Measurements from ENCODE around the gene HSD11B1.

HSD11B1 gene

GRCh38 chr1:209715314-209715713 is 10.7 kb downstream of the HSD11B1 start:
- no peak overlapping the region for H3K9ac ChIP-seq (ENCODE audit: low read depth, low read length)
- H3K27ac ChIP-seq (ENCODE audit: low read length) = no peak overlapping the region
- H3K36me3 ChIP-seq (ENCODE audit: insufficient read depth, low read depth, low read length) = no peaks in the 10 kb centered on the region
- no peaks in the 10 kb centered on the region for H3K4me1 ChIP-seq (ENCODE audit: insufficient read depth, low read length)
- no peaks in the 10 kb centered on the region for H3K27me3 ChIP-seq (ENCODE audit: insufficient read depth, low read length)
- H3K4me3 ChIP-seq (ENCODE audit: low read length) = no peak overlapping the region
- H3K9me3 ChIP-seq (ENCODE audit: insufficient read depth, low read depth, low read length) = no peaks in the 10 kb centered on the region

- Histone ChIP-seq H3K9ac (ENCODE audit: low read depth, low read length) (no peak overlapping the region), H3K4me3 (ENCODE audit: low read length) (no peak overlapping the region), H3K36me3 (ENCODE audit: insufficient read depth, low read depth, low read length) (no peaks in the 10 kb centered on the region), H3K4me1 (ENCODE audit: insufficient read depth, low read length) (no peaks in the 10 kb centered on the region), H3K27ac (ENCODE audit: low read length) (no peak overlapping the region), H3K9me3 (ENCODE audit: insufficient read depth, low read depth, low read length) (no peaks in the 10 kb centered on the region), H3K27me3 (ENCODE audit: insufficient read depth, low read length) (no peaks in the 10 kb centered on the region)
Measured at GRCh38 chr1:209717818-209718217, 13.2 kb downstream of the HSD11B1 start.

GRCh38 chr1:209720326-209720725 is 15.7 kb downstream of the HSD11B1 start:
- Histone ChIP-seq H3K27ac (ENCODE audit: low read length) (no peak overlapping the region), H3K36me3 (ENCODE audit: insufficient read depth, low read depth, low read length) (no peaks in the 10 kb centered on the region), H3K4me3 (ENCODE audit: low read length) (no peak overlapping the region), H3K9ac (ENCODE audit: low read depth, low read length) (no peak overlapping the region), H3K27me3 (ENCODE audit: insufficient read depth, low read length) (no peaks in the 10 kb centered on the region), H3K4me1 (ENCODE audit: insufficient read depth, low read length) (no peaks in the 10 kb centered on the region), H3K9me3 (ENCODE audit: insufficient read depth, low read depth, low read length) (no peaks in the 10 kb centered on the region)

- Histone ChIP-seq H3K27me3 (ENCODE audit: insufficient read depth, low read length) (no peaks in the 10 kb centered on the region), H3K9ac (ENCODE audit: low read depth, low read length) (no peak overlapping the region), H3K9me3 (ENCODE audit: insufficient read depth, low read depth, low read length) (no peaks in the 10 kb centered on the region), H3K27ac (ENCODE audit: low read length) (no peak overlapping the region), H3K36me3 (ENCODE audit: insufficient read depth, low read depth, low read length) (no peaks in the 10 kb centered on the region), H3K4me1 (ENCODE audit: insufficient read depth, low read length) (no peaks in the 10 kb centered on the region), H3K4me3 (ENCODE audit: low read length) (no peak overlapping the region)
Measured at GRCh38 chr1:209720826-209721225, 16.2 kb downstream of the HSD11B1 start.

GRCh38 chr1:209721323-209721722 is 16.7 kb downstream of the HSD11B1 start:
- Histone ChIP-seq H3K36me3 (ENCODE audit: insufficient read depth, low read depth, low read length) (no peaks in the 10 kb centered on the region), H3K9me3 (ENCODE audit: insufficient read depth, low read depth, low read length) (no peaks in the 10 kb centered on the region), H3K4me3 (ENCODE audit: low read length) (no peak overlapping the region), H3K27me3 (ENCODE audit: insufficient read depth, low read length) (no peaks in the 10 kb centered on the region), H3K27ac (ENCODE audit: low read length) (no peak overlapping the region), H3K4me1 (ENCODE audit: insufficient read depth, low read length) (no peaks in the 10 kb centered on the region), H3K9ac (ENCODE audit: low read depth, low read length) (no peak overlapping the region)

GRCh38 chr1:209723265-209723664 is 18.6 kb downstream of the HSD11B1 start:
- no peaks in the 10 kb centered on the region for H3K27me3 ChIP-seq (ENCODE audit: insufficient read depth, low read length)
- no peaks in the 10 kb centered on the region for H3K9me3 ChIP-seq (ENCODE audit: insufficient read depth, low read depth, low read length)
- H3K9ac ChIP-seq (ENCODE audit: low read depth, low read length) = no peak overlapping the region
- H3K4me3 ChIP-seq (ENCODE audit: low read length) = no peak overlapping the region
- no peaks in the 10 kb centered on the region for H3K36me3 ChIP-seq (ENCODE audit: insufficient read depth, low read depth, low read length)
- no peak overlapping the region for H3K27ac ChIP-seq (ENCODE audit: low read length)
- no peaks in the 10 kb centered on the region for H3K4me1 ChIP-seq (ENCODE audit: insufficient read depth, low read length)

GRCh38 chr1:209723756-209724693 is 19.4 kb downstream of the HSD11B1 start:
- no peaks in the 10 kb centered on the region for H3K36me3 ChIP-seq (ENCODE audit: insufficient read depth, low read depth, low read length)
- H3K27me3 ChIP-seq (ENCODE audit: insufficient read depth, low read length) = no peaks in the 10 kb centered on the region
- H3K4me1 ChIP-seq (ENCODE audit: insufficient read depth, low read length) = no peaks in the 10 kb centered on the region
- H3K9ac ChIP-seq (ENCODE audit: low read depth, low read length) = no peak overlapping the region
- H3K4me3 ChIP-seq (ENCODE audit: low read length) = no peak overlapping the region
- no peaks in the 10 kb centered on the region for H3K9me3 ChIP-seq (ENCODE audit: insufficient read depth, low read depth, low read length)
- no peak overlapping the region for H3K27ac ChIP-seq (ENCODE audit: low read length)

- Histone ChIP-seq H3K4me3 (ENCODE audit: low read length) (no peak overlapping the region), H3K4me1 (ENCODE audit: insufficient read depth, low read length) (no peaks in the 10 kb centered on the region), H3K27me3 (ENCODE audit: insufficient read depth, low read length) (no peaks in the 10 kb centered on the region), H3K36me3 (ENCODE audit: insufficient read depth, low read depth, low read length) (no peaks in the 10 kb centered on the region), H3K27ac (ENCODE audit: low read length) (no peak overlapping the region), H3K9ac (ENCODE audit: low read depth, low read length) (no peak overlapping the region), H3K9me3 (ENCODE audit: insufficient read depth, low read depth, low read length) (no peaks in the 10 kb centered on the region)
Measured at GRCh38 chr1:209727286-209727685, 22.6 kb downstream of the HSD11B1 start.

- Histone ChIP-seq H3K4me3 (ENCODE audit: low read length) (no peak overlapping the region), H3K27ac (ENCODE audit: low read length) (no peak overlapping the region), H3K27me3 (ENCODE audit: insufficient read depth, low read length) (no peaks in the 10 kb centered on the region), H3K36me3 (ENCODE audit: insufficient read depth, low read depth, low read length) (no peaks in the 10 kb centered on the region), H3K4me1 (ENCODE audit: insufficient read depth, low read length) (no peaks in the 10 kb centered on the region), H3K9me3 (ENCODE audit: insufficient read depth, low read depth, low read length) (no peaks in the 10 kb centered on the region), H3K9ac (ENCODE audit: low read depth, low read length) (no peak overlapping the region)
Measured at GRCh38 chr1:209727785-209728184, 23.1 kb downstream of the HSD11B1 start.

- Histone ChIP-seq H3K9me3 (ENCODE audit: insufficient read depth, low read depth, low read length) (no peaks in the 10 kb centered on the region), H3K4me1 (ENCODE audit: insufficient read depth, low read length) (no peaks in the 10 kb centered on the region), H3K27me3 (ENCODE audit: insufficient read depth, low read length) (no peaks in the 10 kb centered on the region), H3K9ac (ENCODE audit: low read depth, low read length) (no peak overlapping the region), H3K4me3 (ENCODE audit: low read length) (no peak overlapping the region), H3K27ac (ENCODE audit: low read length) (no peak overlapping the region), H3K36me3 (ENCODE audit: insufficient read depth, low read depth, low read length) (no peaks in the 10 kb centered on the region)
Measured at GRCh38 chr1:209728466-209728865, 23.8 kb downstream of the HSD11B1 start.

- Histone ChIP-seq H3K9me3 (ENCODE audit: insufficient read depth, low read depth, low read length) (no peaks in the 10 kb centered on the region), H3K36me3 (ENCODE audit: insufficient read depth, low read depth, low read length) (no peaks in the 10 kb centered on the region), H3K27me3 (ENCODE audit: insufficient read depth, low read length) (no peaks in the 10 kb centered on the region), H3K9ac (ENCODE audit: low read depth, low read length) (no peak overlapping the region), H3K4me1 (ENCODE audit: insufficient read depth, low read length) (no peaks in the 10 kb centered on the region), H3K4me3 (ENCODE audit: low read length) (no peak overlapping the region), H3K27ac (ENCODE audit: low read length) (no peak overlapping the region)
Measured at GRCh38 chr1:209729436-209729835, 24.8 kb downstream of the HSD11B1 start.

GRCh38 chr1:209732725-209733124 is 28.1 kb downstream of the HSD11B1 start:
- H3K27me3 ChIP-seq (ENCODE audit: insufficient read depth, low read length) = peaks cover 19% of the 10 kb centered on the region; the same call in 1 of the 2 replicates
- H3K36me3 ChIP-seq (ENCODE audit: insufficient read depth, low read depth, low read length) = no peaks in the 10 kb centered on the region
- H3K4me3 ChIP-seq (ENCODE audit: low read length) = no peak overlapping the region
- no peaks in the 10 kb centered on the region for H3K9me3 ChIP-seq (ENCODE audit: insufficient read depth, low read depth, low read length)
- H3K9ac ChIP-seq (ENCODE audit: low read depth, low read length) = no peak overlapping the region
- no peak overlapping the region for H3K27ac ChIP-seq (ENCODE audit: low read length)
- H3K4me1 ChIP-seq (ENCODE audit: insufficient read depth, low read length) = no peaks in the 10 kb centered on the region
